Fibroblast of lung (primary cell): ENCODE data around the gene BZW2. TPM values are rescaled to one million over a fixed set of nuclear protein-coding genes. Genes with fewer than 3 reads are reported as not detected.
A peak's percentile ranks its signal among the peaks of the same experiment; 100 is the strongest.

ENCODE experiments used
- DNase-seq, 2 donors: peaks; one replicate each; pipeline versions ENCODE4 v3.0.0 to v3.0.0-alpha.2; 2010; ENCODE audit warnings: low read depth in 2 of 2
- H2AFZ ChIP-seq: 2 replicates; pipeline ENCODE4 v1.5.1; 2012; ENCODE audit warnings: low read length, control low read depth, inconsistent platforms
- H3K27ac ChIP-seq: 2 replicates; pipeline ENCODE4 v1.5.1; 2011; ENCODE audit warnings: low read length, control low read depth; ENCODE audit not compliant: insufficient read depth
- H3K27me3 ChIP-seq: 2 replicates; pipeline ENCODE4 v1.5.1; 2011; ENCODE audit warnings: mild to moderate bottlenecking, low read length; ENCODE audit not compliant: control insufficient read depth, insufficient read depth
- H3K36me3 ChIP-seq: 2 replicates; pipeline ENCODE4 v1.5.1; 2011; ENCODE audit warnings: low read length; ENCODE audit not compliant: control insufficient read depth, insufficient read depth
- H3K4me1 ChIP-seq: 2 replicates; pipeline ENCODE4 v1.5.1; 2011; ENCODE audit warnings: low read length; ENCODE audit not compliant: control insufficient read depth, insufficient read depth; ENCODE audit errors: extremely low read depth
- H3K4me2 ChIP-seq: 2 replicates; pipeline ENCODE4 v1.5.1; 2011; ENCODE audit warnings: low read length, control low read depth; ENCODE audit not compliant: insufficient read depth; ENCODE audit errors: extremely low read depth
- H3K4me3 ChIP-seq, 4 experiments: fragments of 200-600 bp in 1 of 4; sonication (generic) in 1 of 4; replicated peaks in 1 of 4; 2 replicates each; pipeline ENCODE4 v1.5.1; 2011 to 2016; ENCODE audit warnings: low read length in 4 of 4, low read depth in 3 of 4, mild to moderate bottlenecking in 3 of 4, control low read depth in 2 of 4, inconsistent platforms in 1 of 4, mixed read lengths in 1 of 4; ENCODE audit not compliant: insufficient read depth in 1 of 4; ENCODE audit errors: control extremely low read depth in 1 of 4
- H3K79me2 ChIP-seq: 2 replicates; pipeline ENCODE4 v1.5.1; 2012; ENCODE audit warnings: mild to moderate bottlenecking, low read length, inconsistent platforms; ENCODE audit not compliant: control insufficient read depth, insufficient read depth
- H3K9ac ChIP-seq: 2 replicates; pipeline ENCODE4 v1.5.1; 2011; ENCODE audit warnings: mild to moderate bottlenecking, low read length, control low read depth; ENCODE audit not compliant: insufficient read depth
- H3K9me3 ChIP-seq: 2 replicates; pipeline ENCODE4 v1.5.1; 2012; ENCODE audit warnings: low read depth, low read length; ENCODE audit not compliant: control insufficient read depth, insufficient read depth
- H4K20me1 ChIP-seq: 2 replicates; pipeline ENCODE4 v1.5.1; 2011; ENCODE audit warnings: low read length; ENCODE audit not compliant: control insufficient read depth, insufficient read depth; ENCODE audit errors: extremely low read depth
- EZH2 ChIP-seq: IDR thresholded peaks from 2 replicates; pipeline ENCODE4 v1.5.1; 2012; ENCODE audit warnings: low read length, control low read depth, mild to moderate bottlenecking; ENCODE audit errors: missing control alignments
- polyA plus RNA-seq, 2 donors: library from polyadenylated mRNA; depleted of rRNA in 1 of 2; stranded (reverse) in 1 of 2; unstranded in 1 of 2; fragments of >200 nt; gene quantifications; 2 replicates each; pipeline ENCODE4 v1.2.1, GENCODE V29; 2011 to 2012; ENCODE audit warnings: missing spikeins in 1 of 2
- total RNA-seq: library from RNA; depleted of rRNA; stranded (reverse); fragments of >200 nt; gene quantifications from 2 replicates; pipeline ENCODE4 v1.2.1, GENCODE V29; 2014
- TF ChIP-seq, protein P1 (sequence below), 2 donors: IDR thresholded peaks in 1 of 2; conservative IDR thresholded peaks in 1 of 2; 1 replicate in 1 of 2; 2 replicates in 1 of 2; pipeline ENCODE4 v1.5.1; 2011 to 2012; ENCODE audit warnings: low read length in 2 of 2, control low read depth in 1 of 2, inconsistent platforms in 1 of 2, low read depth in 1 of 2, mild to moderate bottlenecking in 1 of 2

The BZW2 gene
- total and polyA plus RNA-seq, 2 donors (not counting 1 experiment from before 2014, with no cell fraction given), result 43.3 to 88.8 TPM

DNA sequence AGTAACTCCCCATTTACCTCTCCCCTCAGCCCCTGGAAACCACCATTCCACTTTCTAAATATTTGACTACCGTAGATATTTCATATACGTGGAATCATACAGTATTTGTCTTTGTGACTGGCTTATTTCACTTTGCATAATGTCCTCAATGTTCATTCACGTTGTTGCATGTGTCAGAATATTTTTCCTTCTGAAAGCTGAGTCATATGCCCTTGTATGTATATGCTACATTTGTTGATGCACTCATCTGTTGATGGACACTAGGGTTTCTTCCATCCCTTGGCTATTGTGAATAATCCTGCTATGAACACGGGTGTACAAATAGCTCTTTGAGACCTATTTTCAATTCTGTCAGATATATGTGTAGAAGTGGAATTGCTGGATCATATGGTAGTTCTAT lies 81.8 kb downstream of the BZW2 start:
- no peaks in the 10 kb centered on the region for H3K36me3 ChIP-seq
- no peaks in the 10 kb centered on the region for H3K27me3 ChIP-seq
- TF ChIP-seq EZH2, result no peak
- TF ChIP-seq, protein P1, sequence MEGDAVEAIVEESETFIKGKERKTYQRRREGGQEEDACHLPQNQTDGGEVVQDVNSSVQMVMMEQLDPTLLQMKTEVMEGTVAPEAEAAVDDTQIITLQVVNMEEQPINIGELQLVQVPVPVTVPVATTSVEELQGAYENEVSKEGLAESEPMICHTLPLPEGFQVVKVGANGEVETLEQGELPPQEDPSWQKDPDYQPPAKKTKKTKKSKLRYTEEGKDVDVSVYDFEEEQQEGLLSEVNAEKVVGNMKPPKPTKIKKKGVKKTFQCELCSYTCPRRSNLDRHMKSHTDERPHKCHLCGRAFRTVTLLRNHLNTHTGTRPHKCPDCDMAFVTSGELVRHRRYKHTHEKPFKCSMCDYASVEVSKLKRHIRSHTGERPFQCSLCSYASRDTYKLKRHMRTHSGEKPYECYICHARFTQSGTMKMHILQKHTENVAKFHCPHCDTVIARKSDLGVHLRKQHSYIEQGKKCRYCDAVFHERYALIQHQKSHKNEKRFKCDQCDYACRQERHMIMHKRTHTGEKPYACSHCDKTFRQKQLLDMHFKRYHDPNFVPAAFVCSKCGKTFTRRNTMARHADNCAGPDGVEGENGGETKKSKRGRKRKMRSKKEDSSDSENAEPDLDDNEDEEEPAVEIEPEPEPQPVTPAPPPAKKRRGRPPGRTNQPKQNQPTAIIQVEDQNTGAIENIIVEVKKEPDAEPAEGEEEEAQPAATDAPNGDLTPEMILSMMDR (conservative IDR thresholded peaks at IDR 0.05 in 1 of 2, IDR thresholded peaks at IDR 0.05 in 1 of 2; ENCODE audit: low read depth in 1 of 2, low read length in 2 of 2), result no peak
- no peak overlapping the region for H3K4me2 ChIP-seq
- no peaks in the 10 kb centered on the region for H3K79me2 ChIP-seq
- H3K9ac ChIP-seq, result no peak overlapping the region
- H3K9me3 ChIP-seq, result no peaks in the 10 kb centered on the region
- H3K4me3 ChIP-seq, result no peak overlapping the region
- peak; percentile 11 to 21 for DNase-seq
- no peaks in the 10 kb centered on the region for H4K20me1 ChIP-seq
- H2AFZ ChIP-seq, result no peak overlapping the region
- no peaks in the 10 kb centered on the region for H3K4me1 ChIP-seq
- no peak overlapping the region for H3K27ac ChIP-seq

DNA sequence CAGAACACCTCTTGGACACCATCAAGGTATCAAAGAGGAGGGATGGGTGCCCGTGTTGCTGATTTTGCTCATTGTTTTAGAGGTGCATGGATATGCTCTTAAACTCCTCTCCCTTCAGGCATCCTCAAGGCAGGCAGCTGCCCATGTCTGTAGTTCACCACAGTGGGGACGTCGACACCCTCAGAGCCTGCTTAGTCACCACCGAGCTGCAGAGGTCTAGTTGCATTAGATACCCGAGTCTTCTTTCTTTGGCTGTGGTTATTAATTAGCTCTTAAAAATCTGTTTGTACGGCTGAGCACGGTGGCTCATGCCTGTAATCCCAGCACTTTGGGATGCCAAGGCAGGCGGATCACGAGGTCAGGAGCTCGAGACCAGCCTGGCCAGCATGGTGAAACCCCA lies 82.8 kb downstream of the BZW2 start:
- DNase-seq, result peak in 1 of 2 donors; percentile 60
- H3K4me3 ChIP-seq, result no peak overlapping the region
- H3K9me3 ChIP-seq, result no peaks in the 10 kb centered on the region
- H3K4me2 ChIP-seq, result no peak overlapping the region
- H3K9ac ChIP-seq, result no peak overlapping the region
- no peaks in the 10 kb centered on the region for H3K36me3 ChIP-seq
- no peak overlapping the region for H2AFZ ChIP-seq
- H3K4me1 ChIP-seq, result no peaks in the 10 kb centered on the region
- TF ChIP-seq, protein P1 (conservative IDR thresholded peaks at IDR 0.05 in 1 of 2, IDR thresholded peaks at IDR 0.05 in 1 of 2; ENCODE audit: low read depth in 1 of 2, low read length in 2 of 2), result no peak
- TF ChIP-seq EZH2, result no peak
- no peaks in the 10 kb centered on the region for H3K27me3 ChIP-seq
- no peaks in the 10 kb centered on the region for H4K20me1 ChIP-seq
- H3K79me2 ChIP-seq, result no peaks in the 10 kb centered on the region
- no peak overlapping the region for H3K27ac ChIP-seq

DNA sequence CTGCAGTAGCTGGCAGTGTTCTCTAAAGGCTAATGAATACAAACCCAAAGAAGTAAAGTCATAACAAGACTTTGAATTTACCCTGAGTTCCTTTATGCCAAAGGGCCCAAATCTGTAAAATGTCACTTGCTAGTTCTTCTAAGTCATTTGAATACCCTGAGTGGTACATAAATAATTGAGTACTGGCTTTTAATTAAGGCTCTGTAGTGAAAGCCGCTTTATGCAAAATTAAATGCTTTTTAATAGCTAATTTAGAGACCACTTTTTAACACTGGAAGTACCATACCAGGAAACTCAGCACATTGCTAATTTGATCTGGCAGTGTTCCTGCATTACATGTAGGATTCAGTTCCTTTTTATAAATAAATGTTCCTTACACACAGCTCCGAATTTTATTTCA lies 83.6 kb downstream of the BZW2 start:
- no peaks in the 10 kb centered on the region for H3K9me3 ChIP-seq
- no peak overlapping the region for H3K9ac ChIP-seq

More for the DNA sequence above, 83.6 kb downstream of the BZW2 start:
- Histone ChIP-seq H2AFZ (no peak overlapping the region), H3K27me3 (no peaks in the 10 kb centered on the region), H3K36me3 (no peaks in the 10 kb centered on the region), H3K4me1 (no peaks in the 10 kb centered on the region), H4K20me1 (no peaks in the 10 kb centered on the region), H3K4me2 (no peak overlapping the region), H3K79me2 (no peaks in the 10 kb centered on the region), H3K27ac (no peak overlapping the region), H3K4me3 (no peak overlapping the region)
- TF ChIP-seq EZH2, result no peak
- TF ChIP-seq, protein P1 (conservative IDR thresholded peaks at IDR 0.05 in 1 of 2, IDR thresholded peaks at IDR 0.05 in 1 of 2; ENCODE audit: low read depth in 1 of 2, low read length in 2 of 2), result no peak
- DNase-seq, result no peak
